Upper lobe of left lung (tissue), 4 donors: Measurements from ENCODE around the gene B4GALNT3.

Experiments
- POLR2A ChIP-seq, 4 donors: fragments of 450-650 bp; IDR thresholded peaks; one replicate each; pipeline ENCODE4 v1.5.1; 2016 to 2017; ENCODE audit warnings: antibody characterized with exemption in 4 of 4, mild to moderate bottlenecking in 2 of 4
- TF ChIP-seq, protein P1 (sequence below), 6 experiments: fragments of 450-650 bp in 4 of 6; fragments of 200-600 bp in 2 of 6; sonication (generic) in 2 of 6; IDR thresholded peaks; one replicate each; pipeline ENCODE4 v1.5.1; 2016 to 2019; ENCODE audit warnings: antibody characterized with exemption in 6 of 6

DNA sequence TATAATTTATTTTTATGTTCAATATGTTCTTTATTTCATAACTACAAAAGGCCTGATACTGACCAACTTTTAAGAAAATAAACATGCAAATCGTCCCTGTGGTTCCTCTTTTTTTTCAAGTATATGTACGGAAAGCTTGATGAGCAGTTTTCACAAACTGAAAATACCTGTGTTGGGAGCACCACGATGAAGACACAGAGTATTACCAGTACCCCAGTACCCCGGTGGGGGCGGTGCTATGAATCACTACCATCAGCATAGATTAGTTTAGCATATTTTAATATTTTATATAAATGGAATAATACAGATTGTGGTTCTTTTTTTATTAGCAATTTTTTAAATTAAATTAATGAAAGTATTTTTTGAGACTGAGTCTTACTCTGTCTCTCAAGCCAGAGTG, 7.0 kb downstream of the B4GALNT3 start:
- TF ChIP-seq, protein P1, sequence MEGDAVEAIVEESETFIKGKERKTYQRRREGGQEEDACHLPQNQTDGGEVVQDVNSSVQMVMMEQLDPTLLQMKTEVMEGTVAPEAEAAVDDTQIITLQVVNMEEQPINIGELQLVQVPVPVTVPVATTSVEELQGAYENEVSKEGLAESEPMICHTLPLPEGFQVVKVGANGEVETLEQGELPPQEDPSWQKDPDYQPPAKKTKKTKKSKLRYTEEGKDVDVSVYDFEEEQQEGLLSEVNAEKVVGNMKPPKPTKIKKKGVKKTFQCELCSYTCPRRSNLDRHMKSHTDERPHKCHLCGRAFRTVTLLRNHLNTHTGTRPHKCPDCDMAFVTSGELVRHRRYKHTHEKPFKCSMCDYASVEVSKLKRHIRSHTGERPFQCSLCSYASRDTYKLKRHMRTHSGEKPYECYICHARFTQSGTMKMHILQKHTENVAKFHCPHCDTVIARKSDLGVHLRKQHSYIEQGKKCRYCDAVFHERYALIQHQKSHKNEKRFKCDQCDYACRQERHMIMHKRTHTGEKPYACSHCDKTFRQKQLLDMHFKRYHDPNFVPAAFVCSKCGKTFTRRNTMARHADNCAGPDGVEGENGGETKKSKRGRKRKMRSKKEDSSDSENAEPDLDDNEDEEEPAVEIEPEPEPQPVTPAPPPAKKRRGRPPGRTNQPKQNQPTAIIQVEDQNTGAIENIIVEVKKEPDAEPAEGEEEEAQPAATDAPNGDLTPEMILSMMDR (IDR thresholded peaks at IDR 0.05), result no peak
- no peak for TF ChIP-seq POLR2A (IDR thresholded peaks at IDR 0.05)
